Prostate gland (tissue), 2 donors: ENCODE results near the gene MRPS27.

Experiments used
- POLR2A ChIP-seq: fragments of 450-650 bp; IDR thresholded peaks from one replicate; pipeline ENCODE4 v1.6.1; 2016; ENCODE audit warnings: antibody characterized with exemption, mild to moderate bottlenecking
- TF ChIP-seq, protein P1 (sequence below), 4 experiments: fragments of 200-600 bp in 2 of 4; fragments of 450-650 bp in 2 of 4; sonication (generic) in 2 of 4; IDR thresholded peaks; 1 replicate in 3 of 4; 2 replicates in 1 of 4; pipeline ENCODE4 v1.5.1; 2016 to 2019; ENCODE audit warnings: antibody characterized with exemption in 4 of 4, mild to moderate bottlenecking in 2 of 4, moderate library complexity in 2 of 4

DNA sequence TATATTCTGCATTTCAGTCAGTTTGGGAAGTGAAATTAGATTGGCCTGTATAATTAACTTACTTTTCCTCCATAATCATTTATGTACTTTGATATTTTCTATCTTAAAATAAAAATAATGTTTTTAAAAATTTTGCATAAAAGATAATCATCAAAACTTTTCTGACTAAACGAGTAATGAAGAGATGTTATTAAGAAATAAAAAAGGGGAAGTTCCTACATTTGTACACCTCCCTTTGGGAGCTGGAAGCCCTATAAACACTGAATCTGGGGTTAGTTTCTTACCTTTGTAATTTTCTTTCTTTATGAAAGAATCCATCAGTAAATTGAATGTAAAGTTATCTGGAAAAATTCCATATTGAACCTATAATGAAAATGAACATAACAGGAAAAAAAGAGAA lies 86.2 kb downstream of the MRPS27 start:
- no peak for TF ChIP-seq POLR2A
- TF ChIP-seq, protein P1, sequence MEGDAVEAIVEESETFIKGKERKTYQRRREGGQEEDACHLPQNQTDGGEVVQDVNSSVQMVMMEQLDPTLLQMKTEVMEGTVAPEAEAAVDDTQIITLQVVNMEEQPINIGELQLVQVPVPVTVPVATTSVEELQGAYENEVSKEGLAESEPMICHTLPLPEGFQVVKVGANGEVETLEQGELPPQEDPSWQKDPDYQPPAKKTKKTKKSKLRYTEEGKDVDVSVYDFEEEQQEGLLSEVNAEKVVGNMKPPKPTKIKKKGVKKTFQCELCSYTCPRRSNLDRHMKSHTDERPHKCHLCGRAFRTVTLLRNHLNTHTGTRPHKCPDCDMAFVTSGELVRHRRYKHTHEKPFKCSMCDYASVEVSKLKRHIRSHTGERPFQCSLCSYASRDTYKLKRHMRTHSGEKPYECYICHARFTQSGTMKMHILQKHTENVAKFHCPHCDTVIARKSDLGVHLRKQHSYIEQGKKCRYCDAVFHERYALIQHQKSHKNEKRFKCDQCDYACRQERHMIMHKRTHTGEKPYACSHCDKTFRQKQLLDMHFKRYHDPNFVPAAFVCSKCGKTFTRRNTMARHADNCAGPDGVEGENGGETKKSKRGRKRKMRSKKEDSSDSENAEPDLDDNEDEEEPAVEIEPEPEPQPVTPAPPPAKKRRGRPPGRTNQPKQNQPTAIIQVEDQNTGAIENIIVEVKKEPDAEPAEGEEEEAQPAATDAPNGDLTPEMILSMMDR (IDR thresholded peaks at IDR 0.05) = no peak
